HG03558 (cell line): ENCODE results near the gene POLE.

Experiments
- ATAC-seq: cut with Tn5 transposase; IDR thresholded peaks from one replicate; pipeline ENCODE4 v1.9.1; 2021; ENCODE audit warnings: moderate number of reproducible peaks; ENCODE audit not compliant: unreplicated experiment; ENCODE audit errors: extremely low read depth

The POLE gene

DNA sequence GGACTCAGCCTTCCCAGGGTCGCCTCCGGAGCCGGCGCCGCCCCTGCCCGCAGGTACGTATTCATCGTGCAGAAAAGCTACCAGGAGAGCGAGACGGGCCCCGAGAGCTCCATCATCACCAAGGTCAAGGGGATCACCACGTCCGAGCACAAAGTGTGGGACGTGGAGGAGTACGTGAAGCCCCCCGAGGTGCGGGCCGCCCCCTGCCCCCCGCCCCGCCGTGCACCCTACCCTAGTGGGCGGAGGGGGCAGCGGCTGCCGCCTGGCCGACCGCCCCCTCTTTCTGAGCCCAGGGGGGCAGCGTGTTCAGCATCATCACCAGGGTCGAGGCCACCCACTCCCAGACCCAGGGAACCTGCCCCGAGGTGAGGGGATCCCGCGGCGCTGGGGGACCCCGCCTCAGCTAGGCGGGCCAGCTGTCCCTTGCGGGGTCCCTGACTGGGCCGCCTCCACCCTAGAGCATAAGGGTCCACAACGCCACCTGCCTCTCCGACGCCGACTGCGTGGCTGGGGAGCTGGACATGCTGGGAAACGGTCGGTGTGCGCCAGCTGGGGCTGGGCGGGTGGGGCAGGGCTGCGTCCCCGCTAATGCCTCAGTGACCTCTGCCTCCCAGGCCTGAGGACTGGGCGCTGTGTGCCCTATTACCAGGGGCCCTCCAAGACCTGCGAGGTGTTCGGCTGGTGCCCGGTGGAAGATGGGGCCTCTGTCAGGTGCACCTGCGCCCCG lies 67.6 kb downstream of the POLE start:
- ATAC-seq, result no peak

DNA sequence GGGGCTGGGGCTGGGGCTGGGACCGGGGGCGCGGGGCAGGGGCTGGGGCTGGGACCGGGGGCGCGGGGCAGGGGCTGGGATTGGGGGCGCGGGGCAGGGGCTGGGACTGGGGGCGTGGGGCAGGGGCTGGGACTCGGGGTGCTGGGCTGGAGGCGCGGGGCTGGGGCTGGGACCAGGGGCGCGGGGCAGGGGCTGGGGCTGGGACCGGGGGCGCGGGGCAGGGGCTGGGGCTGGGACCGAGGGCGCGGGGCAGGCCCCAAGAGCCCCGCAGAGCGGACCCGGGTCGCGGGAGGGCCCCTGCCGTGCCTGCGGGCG lies 68.1 kb downstream of the POLE start:
- no peak for ATAC-seq

DNA sequence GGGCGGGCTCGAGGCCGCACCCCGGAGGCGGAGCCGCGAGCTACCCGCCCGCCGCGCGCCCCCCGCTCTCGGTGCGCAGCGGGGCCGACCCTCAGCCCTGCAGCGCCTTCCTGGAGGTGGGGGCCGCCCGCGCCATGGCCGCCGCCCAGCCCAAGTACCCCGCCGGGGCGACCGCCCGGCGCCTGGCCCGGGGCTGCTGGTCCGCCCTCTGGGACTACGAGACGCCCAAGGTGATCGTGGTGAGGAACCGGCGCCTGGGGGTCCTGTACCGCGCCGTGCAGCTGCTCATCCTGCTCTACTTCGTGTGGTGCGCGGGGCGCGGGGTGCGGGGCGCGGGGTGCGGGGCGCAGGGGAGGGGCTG lies 68.5 kb downstream of the POLE start, which contains the start of gene P2RX2:
P2RX2 (plus strand) TSS at position 94 of the 361 bp plus-strand sequence; CDS start at position 135, 41 bp downstream.
- ATAC-seq, result no peak

DNA sequence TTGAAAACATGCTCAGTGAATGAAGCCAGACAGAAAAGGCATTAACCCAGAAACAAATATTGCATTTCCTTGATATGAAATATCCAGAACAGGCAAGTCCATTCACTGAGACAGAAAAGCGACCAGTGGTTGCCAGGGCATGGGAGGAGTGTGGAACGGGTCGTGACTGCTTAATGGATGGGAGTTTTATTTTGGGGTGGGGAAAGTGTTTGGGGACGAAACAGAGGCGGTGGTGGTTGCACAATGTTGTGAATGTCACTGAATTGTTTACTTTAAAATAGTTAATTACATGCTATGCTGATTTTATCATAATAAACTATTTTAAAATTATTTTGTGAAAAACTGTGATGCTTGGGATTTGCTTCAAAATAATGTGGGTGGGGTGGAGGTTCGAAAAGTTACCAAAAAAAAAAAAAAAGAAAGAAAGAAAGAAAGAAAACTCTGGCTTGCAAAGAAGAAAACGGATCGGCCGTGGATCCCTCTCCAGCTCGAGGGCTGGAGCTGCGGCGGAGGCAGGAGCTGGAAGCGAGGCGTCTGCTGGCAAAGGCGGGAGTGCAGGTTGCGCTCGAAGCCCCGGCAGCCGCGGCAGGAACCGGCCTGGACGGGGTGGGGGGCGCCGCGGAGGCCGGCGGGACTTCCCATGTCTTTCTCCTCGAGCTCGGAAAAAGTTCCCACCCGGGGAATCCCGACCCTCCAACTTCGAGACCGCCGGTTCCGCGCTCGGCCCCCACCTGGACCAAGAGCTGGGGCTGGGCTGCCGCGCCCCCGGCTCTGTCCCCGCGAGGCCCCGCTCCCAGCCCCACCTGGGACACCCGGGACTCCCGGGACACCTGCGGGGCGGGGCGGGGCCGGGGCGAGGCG lies 69.1 kb downstream of the POLE start:
- no peak for ATAC-seq

DNA sequence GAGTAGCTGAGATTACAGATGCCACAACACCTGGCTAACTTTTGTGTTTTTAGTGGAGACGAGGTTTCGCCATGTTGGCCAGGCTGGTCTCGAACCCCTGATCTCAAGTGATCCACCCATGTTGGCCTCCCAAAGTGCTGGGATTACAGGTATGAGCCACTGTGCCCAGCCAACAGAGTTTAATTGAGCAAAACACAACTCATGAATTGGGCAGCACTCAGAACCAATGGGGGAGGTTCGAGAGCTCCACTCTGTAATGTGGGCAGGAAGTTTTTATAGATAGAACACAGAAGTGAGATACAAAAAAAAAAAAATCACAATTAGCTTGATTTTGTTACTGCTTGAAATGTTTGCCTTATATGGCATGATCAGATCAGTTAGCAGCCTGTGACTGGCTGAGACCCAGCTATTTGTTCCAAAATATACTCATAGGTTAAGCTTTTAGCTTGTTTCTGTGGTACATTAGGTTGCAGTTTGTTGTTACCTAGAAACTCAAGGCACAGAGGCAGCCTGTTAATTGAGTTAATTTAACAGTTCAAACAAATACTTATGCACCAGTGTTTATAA lies 69.9 kb downstream of the POLE start:
- ATAC-seq, result no peak

DNA sequence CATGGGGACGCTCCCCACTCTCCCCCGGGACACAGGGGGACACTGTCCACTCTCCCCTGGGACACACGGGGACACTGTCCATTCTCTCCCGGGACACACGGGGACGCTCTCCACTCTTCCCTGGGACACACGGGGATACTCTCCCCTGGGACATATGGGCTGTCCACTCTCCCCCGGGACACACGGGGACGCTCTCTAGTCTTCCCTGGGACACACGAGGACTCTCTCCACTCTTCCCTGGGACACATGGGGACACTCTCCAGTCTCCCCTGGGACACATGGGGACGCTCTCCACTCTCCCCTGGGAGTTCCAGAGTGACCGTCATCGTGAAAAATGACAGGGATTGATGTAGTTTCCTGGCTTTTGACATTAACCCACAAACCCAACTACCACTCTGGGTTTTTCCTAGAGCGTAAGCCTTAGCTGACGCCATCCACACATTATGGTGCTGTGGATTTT lies 71.5 kb downstream of the POLE start:
- no peak for ATAC-seq

DNA sequence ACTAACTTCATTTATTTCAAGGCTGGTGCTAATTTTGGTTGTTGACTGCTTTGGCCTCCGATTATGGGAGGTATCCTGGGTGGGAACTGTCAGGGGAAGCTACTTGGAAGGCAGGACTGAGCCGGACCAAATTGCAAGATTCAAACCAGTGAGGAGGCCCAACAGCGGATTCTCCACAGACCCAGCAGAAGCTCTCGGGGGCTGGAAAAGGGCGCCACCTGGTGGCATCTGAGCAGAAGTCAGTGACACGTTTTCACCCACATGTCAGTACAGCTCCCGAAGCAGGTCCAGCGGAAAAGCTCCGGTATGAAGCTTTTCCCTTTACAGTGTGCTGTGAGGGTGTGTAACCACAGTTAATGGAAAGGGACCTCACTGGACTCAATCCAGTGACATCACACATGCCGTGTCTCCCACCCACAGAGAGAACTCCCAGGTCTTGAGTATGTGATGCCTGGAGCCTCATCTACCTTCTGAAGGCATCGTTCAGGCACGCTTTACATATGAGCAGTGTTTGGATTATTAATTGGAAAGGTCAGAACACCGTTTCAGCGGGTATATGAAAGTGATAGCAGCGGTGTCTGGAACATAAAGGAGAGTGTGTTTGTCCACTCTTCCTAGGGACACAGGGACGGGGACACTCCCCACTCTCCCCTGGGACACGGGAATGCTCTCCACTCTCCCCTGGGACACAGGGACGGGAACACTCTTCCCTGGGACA lies 72.1 kb downstream of the POLE start:
- no peak for ATAC-seq

DNA sequence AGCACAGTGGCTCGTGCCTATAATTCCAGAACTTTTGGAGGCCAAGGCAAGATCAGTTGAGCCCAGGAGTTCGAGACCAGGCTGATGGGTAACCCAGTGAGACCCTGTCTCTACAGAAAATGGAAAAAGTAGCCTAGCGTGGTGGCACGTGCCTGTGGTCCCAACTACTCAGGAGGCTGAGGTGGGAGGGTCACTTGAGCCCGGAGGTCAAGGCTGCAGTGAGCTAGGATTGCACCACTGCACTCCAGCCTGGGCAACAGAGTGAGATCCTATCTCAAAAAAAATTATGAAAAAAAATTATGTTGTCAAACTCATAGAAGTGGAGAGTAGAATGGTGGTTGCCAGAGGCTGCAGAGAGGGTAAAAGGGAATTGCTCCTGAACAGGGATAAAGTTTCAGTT lies 73.1 kb downstream of the POLE start:
- no peak for ATAC-seq

DNA sequence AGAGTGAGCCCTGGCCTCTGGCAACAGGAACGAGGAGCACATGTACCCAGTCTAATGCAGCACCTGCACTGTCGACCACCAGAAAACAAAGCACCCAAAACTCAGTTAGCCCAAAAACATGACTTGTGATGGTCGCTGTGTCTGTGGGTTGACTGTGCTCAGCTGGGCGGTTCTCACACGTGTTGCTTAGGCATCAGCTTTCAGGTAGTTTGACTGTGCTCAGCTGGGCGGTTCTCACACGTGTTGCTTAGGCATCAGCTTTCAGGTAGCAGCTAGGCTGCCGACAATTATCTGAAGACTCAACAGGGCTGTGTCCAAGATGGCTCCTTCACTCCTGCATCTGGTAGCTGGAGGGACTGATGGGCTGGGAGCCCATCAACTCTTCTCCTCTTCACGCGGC lies 75.5 kb downstream of the POLE start:
- ATAC-seq, result no peak

DNA sequence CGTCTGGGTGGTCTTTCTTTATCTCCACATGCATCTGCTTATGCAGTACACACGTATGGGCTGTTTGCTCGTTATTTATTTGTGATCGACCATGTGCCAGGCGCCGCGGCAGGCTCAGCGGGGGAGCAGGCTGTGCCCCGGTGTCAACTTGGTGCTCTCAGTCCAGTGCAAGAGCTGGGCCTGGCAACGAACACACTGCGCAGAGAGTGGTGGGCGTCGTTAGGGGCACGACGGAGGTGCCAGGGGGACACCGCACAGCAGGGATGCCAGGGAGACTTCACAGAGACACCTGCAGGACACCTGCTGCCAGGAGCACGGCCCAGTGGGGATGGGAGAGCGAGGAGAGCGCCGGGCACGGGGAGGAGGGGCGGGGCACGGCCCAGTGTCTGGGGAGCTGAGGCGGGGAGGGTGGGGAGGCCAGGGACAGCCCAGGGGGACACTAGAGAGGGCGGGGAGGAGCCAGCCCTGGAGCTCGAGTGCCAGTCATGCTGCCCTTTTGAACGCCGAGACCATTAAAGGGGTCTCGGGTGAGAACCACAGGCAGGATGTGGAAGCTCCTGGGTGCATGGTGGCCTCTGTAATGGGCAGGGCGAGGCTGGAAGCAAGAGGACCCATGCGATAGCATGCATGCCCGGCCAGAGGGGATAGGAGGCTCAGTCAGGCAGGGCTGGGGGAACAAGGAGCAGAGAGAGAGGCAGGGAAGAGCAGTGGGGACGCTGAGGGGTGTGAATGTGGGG lies 76.1 kb downstream of the POLE start:
- no peak for ATAC-seq

DNA sequence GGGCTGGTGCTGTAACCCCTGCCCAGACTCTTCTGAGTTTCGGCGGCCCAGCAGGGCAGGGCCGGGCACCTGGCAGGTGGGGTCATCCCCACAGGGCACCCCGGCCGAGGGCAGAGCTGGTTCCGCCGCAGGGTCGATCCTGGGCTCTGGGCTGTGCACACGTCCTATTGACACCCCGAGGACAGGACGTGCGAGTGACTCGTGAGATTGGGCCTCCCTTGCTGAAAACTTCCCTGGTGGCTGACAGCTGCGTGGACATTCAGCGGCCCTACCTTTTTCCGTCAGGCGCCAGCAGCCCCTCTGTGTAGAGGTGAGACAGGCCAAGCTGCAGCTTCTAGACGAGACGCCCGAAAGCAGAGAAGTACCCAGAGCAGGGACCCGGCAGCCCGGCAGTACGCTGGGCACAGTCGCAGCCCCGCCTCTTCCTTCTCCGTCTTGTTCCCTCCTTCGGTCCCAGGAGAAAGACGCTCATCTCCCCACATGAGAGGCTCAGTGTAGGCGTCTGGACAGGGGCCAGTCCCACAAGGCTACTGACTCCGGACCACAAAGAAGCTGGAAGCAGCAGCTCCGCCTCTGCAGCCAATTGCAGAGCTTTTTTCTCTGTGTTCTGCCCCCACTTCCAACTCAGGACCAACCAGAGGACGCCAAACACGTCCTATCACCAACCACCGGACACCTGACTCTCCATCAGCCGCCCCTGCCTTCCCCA lies 76.9 kb downstream of the POLE start, which contains the start of gene LRCOL1:
LRCOL1 (minus strand) TSS at position 532 of the 709 bp plus-strand sequence. CDS start 4,331 bp downstream, outside the sequence.
- ATAC-seq, result no peak

DNA sequence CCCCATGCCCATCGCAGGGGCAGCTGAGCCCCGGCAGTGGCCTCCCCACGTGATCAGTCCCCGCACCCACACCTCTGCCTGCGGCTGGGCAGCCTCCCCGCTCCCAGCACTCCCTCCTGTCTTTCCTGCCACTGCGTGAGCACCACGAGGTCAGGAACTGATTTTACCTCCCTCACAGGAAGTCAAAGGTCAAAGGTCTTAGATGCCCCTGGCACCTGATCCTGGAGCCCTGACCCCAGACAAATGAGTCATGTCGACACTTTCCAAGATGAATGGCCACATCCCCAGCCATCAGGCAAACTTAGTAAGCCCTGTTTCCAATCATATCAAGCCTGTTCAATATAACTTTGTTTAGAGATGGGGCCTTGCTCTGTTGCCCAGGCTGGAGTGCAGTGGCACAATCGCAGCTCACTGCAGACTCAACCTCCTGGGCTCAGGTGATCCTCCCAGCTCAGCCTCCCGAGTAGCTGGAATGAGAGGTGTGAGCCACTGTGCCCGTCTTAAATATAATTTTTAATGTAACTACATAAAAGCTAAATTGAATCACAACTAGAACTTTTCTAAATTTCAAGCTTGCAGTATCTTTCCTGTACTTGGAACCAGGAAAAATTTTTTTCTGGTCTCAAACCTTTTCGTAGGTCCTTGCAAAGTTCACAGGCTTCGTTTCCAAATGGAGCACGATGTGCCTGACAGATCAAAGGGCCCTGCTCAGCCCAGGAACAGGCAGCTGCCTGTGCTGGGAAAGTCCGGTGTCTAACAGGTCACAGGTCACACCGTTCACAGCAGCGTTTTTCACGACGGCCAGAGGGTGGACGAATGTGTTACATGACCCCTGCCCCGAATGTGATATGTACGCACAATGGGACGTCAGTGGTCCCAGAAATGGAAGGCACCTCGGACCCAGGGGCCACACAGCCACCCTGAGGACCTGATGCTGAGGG lies 78.6 kb downstream of the POLE start:
- no peak for ATAC-seq

DNA sequence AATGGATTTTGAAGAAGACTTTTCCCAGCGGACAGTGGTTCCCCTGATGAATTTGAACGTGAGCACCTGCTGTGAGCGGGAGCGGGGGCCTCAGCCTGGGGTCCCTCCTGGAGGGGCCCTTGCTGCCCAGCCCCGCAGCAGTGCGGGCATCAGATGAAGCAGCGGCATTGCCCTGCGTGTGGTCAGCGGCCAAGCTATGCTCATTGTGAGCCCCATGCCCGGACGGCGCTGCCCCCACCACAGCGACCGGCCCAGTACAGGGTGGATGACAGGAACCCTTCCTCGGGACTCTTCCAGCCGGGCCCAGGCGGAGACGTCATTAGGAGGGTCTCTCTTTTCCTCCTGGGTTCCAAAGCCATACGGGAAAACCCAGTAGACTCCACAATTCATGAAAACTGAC lies 80.2 kb downstream of the POLE start:
- ATAC-seq, result no peak

DNA sequence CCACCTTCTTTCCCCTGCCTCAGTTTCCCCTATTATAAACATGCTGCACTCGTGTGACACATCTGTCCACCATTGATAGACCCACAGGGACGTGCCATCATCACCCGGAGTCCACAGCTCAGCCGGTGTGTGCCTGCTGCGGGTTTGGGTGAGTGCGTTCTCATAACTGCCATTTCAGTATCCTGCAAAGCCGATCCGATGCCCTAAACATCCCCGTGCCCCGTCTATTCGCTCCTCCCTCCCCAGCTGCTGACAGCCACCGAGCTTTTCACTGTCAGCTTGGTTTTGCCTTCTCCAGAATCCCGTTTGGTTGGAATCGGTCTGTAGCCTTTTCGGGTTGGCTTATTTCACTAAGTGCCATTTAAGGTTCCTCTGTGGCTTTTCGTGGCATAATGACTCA lies 80.7 kb downstream of the POLE start:
- ATAC-seq, result no peak

DNA sequence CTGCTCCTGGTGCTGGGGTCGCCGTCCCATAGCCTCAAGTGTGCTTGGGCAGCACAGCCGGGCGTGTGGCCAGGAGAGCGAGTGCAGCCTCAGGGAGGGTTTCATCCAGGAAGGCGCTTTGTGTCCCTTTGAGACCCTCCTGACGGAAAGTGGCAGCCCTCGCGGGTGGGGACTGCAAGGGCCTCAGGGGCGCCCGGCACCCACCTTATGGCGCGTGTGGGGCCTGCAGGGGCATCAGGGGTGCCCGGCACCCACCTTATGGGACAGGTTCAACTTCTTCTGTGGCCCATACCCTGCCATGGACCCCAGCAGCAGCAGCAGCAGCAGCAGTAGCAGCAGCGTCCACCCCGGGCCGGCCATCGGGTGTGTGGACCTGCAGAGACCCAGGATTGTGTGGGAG lies 81.2 kb downstream of the POLE start:
- no peak for ATAC-seq

DNA sequence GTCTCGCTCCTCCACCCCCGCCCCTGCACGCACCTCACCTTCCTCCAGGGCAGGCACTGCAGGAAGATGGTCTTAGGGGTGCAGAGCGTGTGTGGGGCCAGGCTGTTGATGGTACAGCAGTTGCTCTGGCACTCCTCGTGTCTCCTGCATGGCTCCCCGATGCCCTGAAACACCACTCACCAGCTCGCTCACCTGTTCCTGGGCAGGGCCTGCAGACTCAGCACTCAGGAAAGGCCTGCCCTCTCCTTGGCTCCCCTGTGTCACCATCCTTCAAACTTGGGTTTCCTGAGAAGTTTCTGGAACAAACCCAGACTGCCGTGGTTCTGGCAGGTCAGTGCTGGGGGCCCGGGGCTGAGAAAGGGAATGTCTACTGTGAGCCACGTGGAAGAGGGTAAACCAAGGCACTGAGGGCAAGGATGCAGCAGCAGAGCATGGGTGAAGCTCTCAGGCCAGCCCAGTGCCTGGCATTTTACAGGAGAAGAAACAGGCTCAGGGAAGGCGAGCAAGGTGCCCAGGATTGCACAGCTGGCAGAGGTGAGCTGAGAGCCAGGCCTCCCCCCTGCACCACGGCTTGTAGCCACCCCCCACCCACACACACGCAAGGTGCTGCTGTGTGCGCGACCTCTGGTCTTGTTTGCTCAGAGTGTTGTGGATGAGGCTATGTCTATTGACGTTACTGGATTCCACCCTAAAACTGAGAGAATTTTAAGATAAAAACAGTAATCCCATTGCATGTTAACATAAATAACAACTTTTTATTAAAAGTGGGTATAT lies 82.3 kb downstream of the POLE start:
- no peak for ATAC-seq

DNA sequence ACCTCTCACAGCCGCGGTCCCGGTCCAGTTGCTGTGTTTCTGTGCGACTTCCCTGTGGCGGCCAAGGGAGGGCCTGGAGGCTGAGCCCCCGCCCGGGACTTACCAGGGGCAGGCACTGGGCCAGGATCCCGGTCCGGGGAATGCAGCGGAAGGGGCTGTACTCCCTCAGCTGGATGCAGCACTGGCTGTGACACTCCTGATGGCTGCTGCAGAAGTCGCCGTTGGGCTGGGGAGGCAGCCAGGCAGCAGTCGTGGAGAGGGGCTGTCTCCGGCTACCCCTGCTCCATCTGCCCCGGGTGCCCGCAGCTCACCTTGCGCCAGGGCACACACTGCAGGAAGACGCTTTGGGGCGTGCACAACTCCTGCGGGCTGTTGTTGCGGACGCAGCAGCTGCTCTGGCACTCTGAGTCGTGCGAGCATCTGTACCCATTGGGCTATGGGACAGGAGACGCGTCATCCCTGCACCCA lies 83.0 kb downstream of the POLE start:
- no peak for ATAC-seq
